HCT116 (cell line): ENCODE measurements around the gene LMO7. TPM values are rescaled to one million over a fixed set of nuclear protein-coding genes. Genes with fewer than 3 reads are reported as not detected.

Experiments
- ATAC-seq: fragments of 200-7000 bp; cut with Tn5 transposase; 2 replicates; pipeline ENCODE4 v1.9.1; 2020; ENCODE audit warnings: mild to moderate bottlenecking, moderate library complexity
- BruUV-seq: library from RNA; stranded (reverse); fragments of 400-500 nt; replicated peaks from 2 replicates; lab custom pipeline; 2021; lab: Mats Ljungman, UMichigan
- CTCF ChIA-PET: fragments of 300-600 bp; sonication (Branson Sonifier 250); formaldehyde crosslinking; loops from one replicate; lab custom pipeline; 2021; ENCODE audit warnings: antibody characterized with exemption; lab: Charles Lee
- POLR2A ChIA-PET: fragments of 300-600, 350-600 bp; sonication (Branson Sonifier 250); formaldehyde crosslinking; loops from one replicate; lab custom pipeline; 2021; ENCODE audit warnings: antibody characterized with exemption; lab: Charles Lee
- RAD21 ChIA-PET, 2 experiments: fragments of 300-600 bp; sonication (Branson Sonifier 250); formaldehyde crosslinking; loops; one replicate each; lab custom pipeline; 2023; ENCODE audit warnings: low total read pairs in 2 of 2; ENCODE audit not compliant: uncharacterized antibody in 2 of 2, unreplicated experiment in 2 of 2, low non-redundant PET in 1 of 2; lab: Charles Lee
- DNase-seq: peaks from one replicate; pipeline ENCODE4 v3.0.0-alpha.2; 2010; ENCODE audit warnings: low read depth, low spot score
- H2AFZ ChIP-seq: fragments of 200-600 bp; shearing (Covaris generic), sonication (generic); 2 replicates; pipeline ENCODE4 v1.6.1; 2017; ENCODE audit warnings: low read depth, mixed run types, mixed read lengths, antibody characterized with exemption, low read length; ENCODE audit not compliant: poor library complexity, severe bottlenecking
- H3K27ac ChIP-seq: 2 replicates; pipeline ENCODE4 v1.5.1; 2012; ENCODE audit warnings: low read depth, low read length
- H3K27me3 ChIP-seq: fragments of 200-600 bp; sonication (generic); 2 replicates; pipeline ENCODE4 v1.6.1; 2016; ENCODE audit warnings: mixed run types, low read length, mixed read lengths; ENCODE audit not compliant: insufficient read depth
- H3K36me3 ChIP-seq, 2 experiments: fragments of 200-500 bp in 1 of 2; fragments of 200-600 bp in 1 of 2; sonication (Bioruptor generic) in 1 of 2; sonication (generic) in 1 of 2; 2 replicates each; pipeline versions ENCODE4 v1.5.1 to v1.6.1; 2014 to 2016; ENCODE audit warnings: low read length in 2 of 2, inconsistent platforms in 1 of 2, mixed read lengths in 1 of 2, mixed run types in 1 of 2; ENCODE audit not compliant: insufficient read depth in 2 of 2, control insufficient read depth in 1 of 2
- H3K4me1 ChIP-seq, 2 experiments: fragments of 200-600 bp in 1 of 2; sonication (generic) in 1 of 2; 2 replicates each; pipeline versions ENCODE4 v1.5.1 to v1.6.1; 2012 to 2017; ENCODE audit warnings: low read length in 2 of 2, inconsistent platforms in 1 of 2, mild to moderate bottlenecking in 1 of 2, mixed read lengths in 1 of 2, mixed run types in 1 of 2, moderate library complexity in 1 of 2; ENCODE audit not compliant: insufficient read depth in 2 of 2, control insufficient read depth in 1 of 2
- H3K4me2 ChIP-seq: fragments of 200-600 bp; sonication (generic); 2 replicates; pipeline ENCODE4 v1.6.1; 2017; ENCODE audit warnings: mixed run types, low read length, mixed read lengths
- H3K4me3 ChIP-seq, 2 experiments: fragments of 200-600 bp in 1 of 2; sonication (generic) in 1 of 2; replicated peaks in 1 of 2; 2 replicates each; pipeline ENCODE4 v1.5.1; 2011 to 2016; ENCODE audit warnings: low read length in 2 of 2, control low read depth in 1 of 2, low read depth in 1 of 2, mild to moderate bottlenecking in 1 of 2, mixed read lengths in 1 of 2, mixed run types in 1 of 2
- H3K79me2 ChIP-seq: fragments of 200-600 bp; sonication (generic); 2 replicates; pipeline ENCODE4 v1.6.1; 2017; ENCODE audit warnings: mild to moderate bottlenecking, mixed run types, low read length, moderate library complexity, mixed read lengths; ENCODE audit not compliant: insufficient read depth
- H3K9ac ChIP-seq: fragments of 200-600 bp; sonication (generic); 2 replicates; pipeline ENCODE4 v1.6.1; 2016; ENCODE audit warnings: low read length, mixed read lengths
- H3K9me2 ChIP-seq: fragments of 200-600 bp; sonication (generic), shearing (Covaris generic); 2 replicates; pipeline ENCODE4 v1.6.1; 2017; ENCODE audit warnings: mixed run types, mild to moderate bottlenecking, moderate library complexity; ENCODE audit not compliant: insufficient read depth
- H3K9me3 ChIP-seq, 2 experiments: fragments of 200-500 bp in 1 of 2; fragments of 200-600 bp in 1 of 2; sonication (Bioruptor generic) in 1 of 2; sonication (generic) in 1 of 2; 2 replicates each; pipeline ENCODE4 v1.6.1; 2014 to 2017; ENCODE audit warnings: low read length in 2 of 2, mixed read lengths in 2 of 2, inconsistent platforms in 1 of 2, low read depth in 1 of 2, mild to moderate bottlenecking in 1 of 2, mixed run types in 1 of 2, moderate library complexity in 1 of 2; ENCODE audit not compliant: control insufficient read depth in 1 of 2, insufficient read depth in 1 of 2
- H4K20me1 ChIP-seq: fragments of 200-600 bp; sonication (generic), shearing (Covaris generic); 2 replicates; pipeline ENCODE4 v1.6.1; 2017; ENCODE audit warnings: mixed run types, mild to moderate bottlenecking, moderate library complexity; ENCODE audit not compliant: insufficient read depth
- EGR1 ChIP-seq: IDR thresholded peaks from 2 replicates; pipeline ENCODE4 v1.6.1; 2012; ENCODE audit warnings: low read depth
- ELF1 ChIP-seq: IDR thresholded peaks from 2 replicates; pipeline ENCODE4 v1.6.1; 2012; ENCODE audit warnings: low read depth, borderline replicate concordance
- EZH2 ChIP-seq: fragments of 200-600 bp; sonication (generic); IDR thresholded peaks from 2 replicates; pipeline ENCODE4 v1.6.1; 2017; ENCODE audit warnings: antibody characterized with exemption, mixed run types
- EZH2phosphoT487 ChIP-seq: fragments of 200-600 bp; IDR thresholded peaks from 2 replicates; pipeline ENCODE4 v1.6.1; 2018; ENCODE audit warnings: antibody characterized with exemption, borderline replicate concordance
- JUND ChIP-seq: IDR thresholded peaks from 2 replicates; pipeline ENCODE4 v1.6.1; 2012
- POLR2AphosphoS5 ChIP-seq: IDR thresholded peaks from 2 replicates; pipeline ENCODE4 v1.6.1; 2011; ENCODE audit warnings: mild to moderate bottlenecking, low read depth, low read length, moderate library complexity
- SIN3A ChIP-seq: IDR thresholded peaks from 2 replicates; pipeline ENCODE4 v1.6.1; 2012; ENCODE audit warnings: low read depth
- SP1 ChIP-seq: IDR thresholded peaks from 2 replicates; pipeline ENCODE4 v1.6.1; 2012; ENCODE audit warnings: low read depth
- SRF ChIP-seq: IDR thresholded peaks from 2 replicates; pipeline ENCODE4 v1.6.1; 2012; ENCODE audit warnings: low read depth
- TCF7L2 ChIP-seq: IDR thresholded peaks from 2 replicates; pipeline ENCODE4 v1.7.0; 2011; ENCODE audit warnings: borderline replicate concordance, inconsistent platforms; ENCODE audit not compliant: insufficient read depth, insufficient read length; ENCODE audit errors: extremely low read depth
- YY1 ChIP-seq: IDR thresholded peaks from 2 replicates; pipeline ENCODE4 v1.6.1; 2011; ENCODE audit warnings: low read length, low read depth, moderate library complexity, mild to moderate bottlenecking; ENCODE audit not compliant: insufficient replicate concordance; ENCODE audit errors: extremely low read depth
- intact Hi-C: fragments of 100-400 bp; cut with micrococcal nuclease; formaldehyde crosslinking; loops from 2 replicates; pipeline ENCODE4 v1.10.0; 2022
- total RNA-seq: library from RNA; stranded (reverse); gene quantifications from one replicate; pipeline ENCODE4 v1.2.1, GENCODE V29; 2021; ENCODE audit not compliant: unreplicated experiment

The LMO7 gene
- total RNA-seq, 1 experiment from 2014 or later, result 8.1 TPM

- H3K79me2 ChIP-seq, result no peaks in the 10 kb centered on the region
- H3K4me1 ChIP-seq, result peaks cover 27 to 35% of the 10 kb centered on the region in 2 experiments
- no peaks in the 10 kb centered on the region for H3K27me3 ChIP-seq
- CTCF ChIA-PET, result no interaction called here
- ATAC-seq, result no peak
- H3K4me2 ChIP-seq, result no peak overlapping the region
- no peak overlapping the region for H3K4me3 ChIP-seq
- H4K20me1 ChIP-seq, result no peaks in the 10 kb centered on the region
- no peaks in the 10 kb centered on the region for H3K36me3 ChIP-seq
- TF ChIP-seq SP1 (no peak), EZH2 (no peak), JUND (no peak), EZH2phosphoT487 (no peak), EGR1 (no peak), TCF7L2 (no peak), SRF (no peak), YY1 (no peak), ELF1 (no peak)
- TF ChIP-seq, all 23 proteins: peak for 0
- no peak for DNase-seq
- RAD21 ChIA-PET, result no interaction called here
- BruUV-seq, result no TSS peak
- Histone ChIP-seq H3K9ac (no peak overlapping the region), H2AFZ (no peak overlapping the region), H3K27ac (no peak overlapping the region), H3K9me2 (no peaks in the 10 kb centered on the region; the same call in 1 of the 2 replicates), H3K9me3 (0 out of 4 replicates have a peak, but pooled peaks cover 0 to 3% of the 10 kb centered on the region in 2 experiments)
- intact Hi-C loops, result no loop called here
- POLR2A ChIA-PET, result no interaction called here
Observed at GRCh38 chr13:75702476-75702875, 66.3 kb downstream of the LMO7 start.

- H3K27ac ChIP-seq, result peak overlapping the region; percentile 82; the same call in 1 of the 2 replicates
- H3K27me3 ChIP-seq, result no peaks in the 10 kb centered on the region
- no peaks in the 10 kb centered on the region for H3K36me3 ChIP-seq
- ATAC-seq (no peak), DNase-seq (no peak)
- CTCF ChIA-PET, result interaction anchor here (1.9 to 3.3 kb wide), 3 partner anchors 8 to 97 kb away, joined by 5 to 34 read pairs (median 7); no protein-coding TSS in a partner anchor
- peak overlapping the region; percentile 89 for H3K4me2 ChIP-seq
- no peak for TF ChIP-seq POLR2AphosphoS5
- no peak for TF ChIP-seq JUND
- no peak for TF ChIP-seq SIN3A
- intact Hi-C loops, result no loop called here
- no peak overlapping the region for H3K9ac ChIP-seq
- H3K79me2 ChIP-seq, result no peaks in the 10 kb centered on the region
- POLR2A ChIA-PET, result interaction anchor here (1.3 kb wide), 1 partner anchor 23 kb away, joined by 4 read pairs; no protein-coding TSS in a partner anchor
- 0 out of 4 replicates have a peak, but pooled peaks cover 0 to 3% of the 10 kb centered on the region in 2 experiments for H3K9me3 ChIP-seq
- BruUV-seq, result no TSS peak
- no peak overlapping the region for H3K4me3 ChIP-seq
- RAD21 ChIA-PET, result no interaction called here
- H4K20me1 ChIP-seq, result no peaks in the 10 kb centered on the region
- H2AFZ ChIP-seq, result no peak overlapping the region
- peaks cover 27 to 35% of the 10 kb centered on the region in 2 experiments for H3K4me1 ChIP-seq
- H3K9me2 ChIP-seq, result no peaks in the 10 kb centered on the region; the same call in 1 of the 2 replicates
Observed at GRCh38 chr13:75703769-75704168, 67.6 kb downstream of the LMO7 start.
